Effector memory CD4-positive, alpha-beta T cell (primary cell): ENCODE data around the gene CHERP.

Experiments
- DNase-seq, 3 donors: peaks; one replicate each; pipeline ENCODE4 v3.0.0-alpha.2; 2020
- H3K27ac ChIP-seq: 2 replicates; pipeline ENCODE4 v1.7.0; 2013; ENCODE audit warnings: mild to moderate bottlenecking, low read length, moderate library complexity; ENCODE audit not compliant: insufficient read depth, poor library complexity, severe bottlenecking
- H3K27me3 ChIP-seq: replicated peaks from 2 replicates; pipeline ENCODE4 v1.7.0; 2013; ENCODE audit warnings: mild to moderate bottlenecking, low read length; ENCODE audit not compliant: insufficient read depth, control insufficient read depth, poor library complexity, severe bottlenecking
- H3K36me3 ChIP-seq: 2 replicates; pipeline ENCODE4 v1.7.0; 2013; ENCODE audit warnings: mild to moderate bottlenecking, low read length, moderate library complexity; ENCODE audit not compliant: control insufficient read depth, insufficient read depth
- H3K4me1 ChIP-seq: 2 replicates; pipeline ENCODE4 v1.7.0; 2013; ENCODE audit warnings: low read length, mild to moderate bottlenecking; ENCODE audit not compliant: control insufficient read depth, insufficient read depth, poor library complexity, severe bottlenecking
- H3K4me3 ChIP-seq: 2 replicates; pipeline ENCODE4 v1.7.0; 2013; ENCODE audit warnings: low read length, low read depth, mild to moderate bottlenecking; ENCODE audit not compliant: insufficient read depth, poor library complexity, severe bottlenecking
- H3K9me3 ChIP-seq: 2 replicates; pipeline ENCODE4 v1.7.0; 2013; ENCODE audit warnings: mild to moderate bottlenecking, low read length, moderate library complexity; ENCODE audit not compliant: control insufficient read depth

The CHERP gene

DNA sequence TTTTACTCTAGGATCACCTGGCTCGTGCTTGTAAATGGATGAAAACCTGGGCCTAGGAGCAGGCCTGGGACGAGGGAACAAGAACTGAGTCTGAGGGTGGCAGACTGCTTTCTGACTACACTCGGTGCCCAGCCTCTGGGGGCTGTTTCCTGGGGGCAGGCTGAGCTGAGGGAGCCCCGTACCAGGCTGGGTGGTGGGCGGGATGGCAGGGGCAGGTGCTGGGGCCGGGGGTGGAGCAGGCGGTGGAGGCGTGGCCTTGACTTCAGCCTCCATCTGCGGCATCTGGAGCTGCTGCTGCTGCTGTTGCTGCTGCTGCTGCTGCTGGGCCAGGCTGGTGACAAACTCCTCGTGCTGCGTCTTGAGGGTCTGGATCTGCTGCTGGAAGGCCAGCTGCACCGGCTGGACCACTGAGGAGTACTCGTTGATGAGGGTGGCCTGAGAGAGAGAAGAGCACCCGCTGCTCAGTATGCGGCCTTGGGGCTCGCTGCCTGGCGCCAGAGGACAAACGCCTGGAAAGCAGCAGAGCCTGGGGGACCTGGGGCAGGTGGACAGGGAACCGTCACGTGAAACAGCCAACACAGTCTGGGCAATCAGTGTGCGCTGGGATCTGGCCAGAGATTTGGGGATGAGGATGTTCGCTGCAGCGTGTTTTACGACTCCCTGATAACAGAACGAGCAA is 12.6 kb downstream of the CHERP start:
- no peak overlapping the region for H3K27ac ChIP-seq
- DNase-seq, result no peak
- H3K9me3 ChIP-seq, result no peaks in the 10 kb centered on the region
- no peaks in the 10 kb centered on the region for H3K4me1 ChIP-seq
- peaks cover 90% of the 10 kb centered on the region for H3K36me3 ChIP-seq
- H3K27me3 ChIP-seq, result no peaks in the 10 kb centered on the region
- no peak overlapping the region for H3K4me3 ChIP-seq

- Histone ChIP-seq H3K4me1 (no peaks in the 10 kb centered on the region), H3K9me3 (no peaks in the 10 kb centered on the region), H3K27ac (no peak overlapping the region), H3K36me3 (peaks cover 97% of the 10 kb centered on the region), H3K4me3 (no peak overlapping the region), H3K27me3 (no peaks in the 10 kb centered on the region)
- DNase-seq, result peak in 1 of 3 donors; percentile 11
These were observed 14.2 kb downstream of the CHERP start for GRCh38 chr19:16527971-16528521.

- H3K27me3 ChIP-seq, result no peaks in the 10 kb centered on the region
- DNase-seq, result no peak
- H3K27ac ChIP-seq, result no peak overlapping the region
- no peak overlapping the region for H3K4me3 ChIP-seq
- H3K9me3 ChIP-seq, result no peaks in the 10 kb centered on the region
- no peaks in the 10 kb centered on the region for H3K4me1 ChIP-seq
- H3K36me3 ChIP-seq, result peaks cover 97% of the 10 kb centered on the region
These were observed 14.8 kb downstream of the CHERP start for GRCh38 chr19:16527334-16527935.

- no peaks in the 10 kb centered on the region for H3K9me3 ChIP-seq
- H3K27me3 ChIP-seq, result no peaks in the 10 kb centered on the region
- no peaks in the 10 kb centered on the region for H3K4me1 ChIP-seq
- H3K4me3 ChIP-seq, result no peak overlapping the region
- H3K36me3 ChIP-seq, result peaks cover 96% of the 10 kb centered on the region
- no peak overlapping the region for H3K27ac ChIP-seq
- DNase-seq, result no peak
These were observed 16.3 kb downstream of the CHERP start for GRCh38 chr19:16525751-16526481.

DNA sequence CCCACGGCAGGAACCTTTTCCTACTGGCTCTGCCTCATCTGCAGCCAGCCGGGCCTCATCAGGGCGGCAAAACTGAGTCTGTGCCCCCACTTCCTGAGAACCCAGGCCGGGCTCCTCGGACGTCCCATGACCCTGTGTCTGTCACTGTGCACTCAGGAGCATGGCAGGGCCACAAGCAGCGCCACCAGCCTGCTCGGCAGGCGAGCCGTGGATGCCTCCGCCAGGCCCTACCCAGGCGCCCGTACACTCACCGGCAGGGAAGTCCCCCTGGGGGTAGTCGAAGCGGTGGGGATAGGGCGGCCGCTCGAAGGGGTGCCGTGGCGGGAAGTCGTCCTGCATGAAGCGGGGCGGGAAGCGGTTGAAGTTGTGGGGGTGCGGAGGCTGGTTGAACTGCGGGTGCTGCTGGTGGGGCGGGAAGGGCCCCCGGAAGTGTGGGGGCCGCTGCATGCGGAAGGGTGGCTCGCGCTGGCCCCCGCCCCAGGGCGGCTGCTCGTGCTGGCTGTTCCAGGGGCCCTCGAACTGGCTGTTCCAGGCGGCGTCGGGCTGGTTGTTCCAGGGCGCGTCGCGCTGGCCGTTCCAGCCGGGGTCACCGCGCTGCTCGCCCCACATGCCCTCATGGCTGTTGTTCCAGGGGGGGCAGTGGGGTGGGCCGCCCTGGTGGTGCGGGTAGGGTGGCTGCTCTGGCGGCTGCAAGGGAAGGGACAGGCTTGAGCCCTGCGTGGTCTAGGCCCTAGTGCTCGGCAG is 17.1 kb downstream of the CHERP start:
- Histone ChIP-seq H3K4me3 (no peak overlapping the region), H3K4me1 (no peaks in the 10 kb centered on the region), H3K9me3 (no peaks in the 10 kb centered on the region), H3K27ac (no peak overlapping the region), H3K36me3 (peaks cover 96% of the 10 kb centered on the region), H3K27me3 (no peaks in the 10 kb centered on the region)
- DNase-seq, result no peak

DNA sequence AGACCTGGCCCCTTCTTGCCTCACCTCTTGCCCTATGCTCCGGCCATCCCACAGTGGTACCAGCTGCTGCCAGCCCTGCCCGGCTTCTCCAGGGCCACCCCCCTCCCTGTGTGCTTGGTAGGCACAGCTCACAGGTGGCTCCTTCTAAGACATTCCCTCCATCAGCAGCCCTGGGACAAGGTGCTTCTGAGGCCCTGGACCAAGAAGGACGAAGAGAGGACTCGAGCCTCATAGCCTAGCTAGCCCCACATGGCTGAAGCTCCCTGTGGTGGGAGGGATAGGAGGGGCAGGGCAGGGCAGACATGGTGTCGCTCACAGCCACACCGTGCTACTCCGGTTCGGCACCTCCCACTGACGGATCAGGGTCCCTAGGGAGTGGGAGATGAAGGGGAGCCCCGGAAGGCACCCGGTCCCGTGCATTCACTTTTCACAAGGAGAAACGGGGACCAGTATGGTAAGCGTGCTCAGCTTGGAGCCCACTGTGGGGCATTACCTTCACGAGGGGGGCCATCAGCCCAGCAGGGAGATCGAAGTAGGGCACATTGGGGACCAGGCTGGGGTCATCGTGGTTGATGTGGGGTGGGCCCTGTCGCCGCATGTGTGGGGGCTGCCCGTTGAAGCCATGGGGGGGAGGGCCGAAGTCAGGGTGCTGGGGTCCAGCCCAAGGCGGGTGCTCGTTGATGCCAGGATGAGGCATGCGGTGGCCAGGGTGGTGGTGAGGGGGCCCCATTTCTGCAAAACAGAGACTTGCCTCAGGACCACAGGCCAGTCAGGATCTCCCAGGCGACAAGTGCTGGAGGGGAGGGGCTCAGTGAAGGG is 19.5 kb downstream of the CHERP start:
- no peaks in the 10 kb centered on the region for H3K9me3 ChIP-seq
- no peak overlapping the region for H3K4me3 ChIP-seq
- no peak for DNase-seq
- no peaks in the 10 kb centered on the region for H3K4me1 ChIP-seq
- peaks cover 97% of the 10 kb centered on the region for H3K36me3 ChIP-seq
- no peak overlapping the region for H3K27ac ChIP-seq
- no peaks in the 10 kb centered on the region for H3K27me3 ChIP-seq

GRCh38 chr19:16521715-16522289 is 20.4 kb downstream of the CHERP start:
- no peak for DNase-seq
- H3K27ac ChIP-seq, result no peak overlapping the region
- no peak overlapping the region for H3K4me3 ChIP-seq
- H3K27me3 ChIP-seq, result no peaks in the 10 kb centered on the region
- H3K36me3 ChIP-seq, result peaks cover 94% of the 10 kb centered on the region
- no peaks in the 10 kb centered on the region for H3K9me3 ChIP-seq
- no peaks in the 10 kb centered on the region for H3K4me1 ChIP-seq

DNA sequence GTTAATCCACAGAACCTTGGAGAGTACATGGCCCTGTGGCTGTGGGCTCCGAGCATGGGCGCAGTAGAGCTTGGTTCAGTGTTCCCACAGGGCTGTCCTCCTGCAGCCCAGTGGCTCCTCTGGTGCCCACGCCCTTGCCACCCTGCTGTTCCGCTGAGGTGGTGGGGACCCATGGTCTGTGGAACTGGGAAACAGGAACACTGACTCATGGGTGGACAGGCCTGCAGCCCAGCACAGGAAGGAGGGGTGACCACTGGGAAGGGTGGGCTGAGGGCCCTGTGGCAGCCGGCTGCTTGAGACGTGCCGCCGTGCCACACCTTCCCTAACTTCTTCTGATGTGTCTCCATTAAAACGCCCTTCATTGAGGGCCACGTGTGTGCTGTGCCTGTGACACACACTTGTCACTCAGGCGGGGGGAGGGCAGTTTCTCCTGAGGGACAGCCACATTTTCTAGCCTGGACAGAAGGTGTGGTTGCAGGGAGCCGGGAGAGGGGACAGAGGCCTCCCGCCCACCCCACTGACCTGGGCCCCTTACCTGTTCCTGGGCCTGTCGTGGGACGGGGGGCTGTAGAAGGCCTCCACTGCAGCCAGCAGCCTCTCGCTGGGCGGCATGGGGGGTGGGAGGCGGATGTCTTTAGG is 21.1 kb downstream of the CHERP start:
- peaks cover 87% of the 10 kb centered on the region for H3K36me3 ChIP-seq
- H3K27me3 ChIP-seq, result no peaks in the 10 kb centered on the region
- no peak for DNase-seq
- H3K4me1 ChIP-seq, result no peaks in the 10 kb centered on the region
- no peak overlapping the region for H3K27ac ChIP-seq
- H3K9me3 ChIP-seq, result no peaks in the 10 kb centered on the region
- H3K4me3 ChIP-seq, result no peak overlapping the region
